GM12873 (cell line): ENCODE data around the gene TRRAP.

Source experiments
- CTCF ChIP-seq: IDR thresholded peaks from 2 replicates; pipeline ENCODE4 v1.5.1; 2012; ENCODE audit warnings: low read depth, mild to moderate bottlenecking, moderate library complexity, low read length, control low read depth; ENCODE audit not compliant: insufficient read depth; ENCODE audit errors: missing control alignments

Gene TRRAP

GRCh38 chr7:98991141-98991540 lies 112.8 kb downstream of the TRRAP start:
- no peak for TF ChIP-seq CTCF

- TF ChIP-seq CTCF, result no peak
Measured at GRCh38 chr7:98992076-98992475, 113.7 kb downstream of the TRRAP start.

GRCh38 chr7:98993024-98993897 lies 114.9 kb downstream of the TRRAP start:
- no peak for TF ChIP-seq CTCF

GRCh38 chr7:98994046-98994944 lies 116.0 kb downstream of the TRRAP start:
- TF ChIP-seq CTCF, result no peak

- TF ChIP-seq CTCF, result no peak
Measured at GRCh38 chr7:98995111-98995510, 116.8 kb downstream of the TRRAP start.

- no peak for TF ChIP-seq CTCF
Measured at GRCh38 chr7:98995523-98996149, 117.3 kb downstream of the TRRAP start.

- no peak for TF ChIP-seq CTCF
Measured at GRCh38 chr7:98996150-98996552, 117.8 kb downstream of the TRRAP start.
